GM19468 (cell line): Measurements from ENCODE around the gene HOXB7.

Experiments used
- ATAC-seq: cut with Tn5 transposase; IDR thresholded peaks from one replicate; pipeline ENCODE4 v1.9.1; 2021; ENCODE audit warnings: mild to moderate bottlenecking, moderate library complexity, moderate number of reproducible peaks; ENCODE audit not compliant: unreplicated experiment; ENCODE audit errors: extremely low read depth

The HOXB7 gene

GRCh38 chr17:48571024-48571818 lies 39.6 kb downstream of the HOXB7 start:
- ATAC-seq: no peak

- ATAC-seq: no peak
These were observed 40.3 kb downstream of the HOXB7 start for GRCh38 chr17:48570325-48571023.

GRCh38 chr17:48569674-48570324 lies 41.0 kb downstream of the HOXB7 start:
- no peak for ATAC-seq

GRCh38 chr17:48569240-48569582 lies 41.6 kb downstream of the HOXB7 start:
- ATAC-seq: no peak

GRCh38 chr17:48568499-48569239 lies 42.1 kb downstream of the HOXB7 start:
- ATAC-seq: no peak

GRCh38 chr17:48567646-48568354 lies 43.0 kb downstream of the HOXB7 start:
- ATAC-seq: no peak

- ATAC-seq: no peak
These were observed 43.6 kb downstream of the HOXB7 start for GRCh38 chr17:48567209-48567608.

GRCh38 chr17:48566717-48567116 lies 44.1 kb downstream of the HOXB7 start:
- no peak for ATAC-seq

- ATAC-seq: no peak
These were observed 44.7 kb downstream of the HOXB7 start for GRCh38 chr17:48565925-48566710.

DNA sequence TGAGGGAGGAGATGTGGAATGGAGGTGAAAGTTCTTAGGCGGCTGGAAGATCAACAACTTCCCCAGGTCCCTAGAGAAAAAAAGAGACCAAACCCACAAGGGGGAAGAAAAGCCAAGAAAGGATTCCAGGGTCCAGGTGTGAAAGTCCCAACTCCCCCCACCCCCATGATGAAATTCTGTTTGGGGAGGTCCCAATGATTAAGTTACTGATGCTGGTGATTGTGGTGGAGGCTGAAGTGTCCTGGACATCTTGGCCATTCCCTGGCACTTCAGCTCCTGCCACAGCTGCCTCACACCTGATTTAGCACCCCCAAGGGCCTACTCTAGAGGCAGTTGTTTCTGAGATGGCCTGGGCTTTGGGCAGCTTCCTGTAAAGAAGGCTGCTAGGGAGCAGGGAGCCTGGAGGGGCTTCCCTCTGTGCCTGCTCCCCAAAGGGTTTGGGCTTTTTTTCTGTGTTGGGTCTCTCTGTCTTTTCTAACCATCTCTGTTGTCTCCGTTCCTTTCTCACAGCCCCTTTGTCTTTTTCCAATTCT lies 45.7 kb downstream of the HOXB7 start:
- no peak for ATAC-seq

- no peak for ATAC-seq
These were observed 46.4 kb downstream of the HOXB7 start for GRCh38 chr17:48564188-48565021.

DNA sequence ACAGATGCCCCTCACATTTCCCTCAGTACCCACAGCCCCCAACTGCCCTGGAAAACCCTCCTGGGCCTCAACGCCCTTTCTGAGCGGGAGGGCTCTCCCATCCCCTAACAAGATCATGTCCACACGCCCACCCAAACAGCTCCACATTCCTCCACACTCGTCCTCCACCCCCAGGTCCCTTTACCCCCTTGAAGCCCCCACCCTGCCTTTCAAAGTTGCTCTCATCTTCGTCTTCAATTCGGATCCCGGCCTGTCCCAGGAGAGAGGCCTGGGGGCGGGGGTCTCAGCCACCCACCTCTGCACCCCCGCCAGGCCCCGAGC lies 47.0 kb downstream of the HOXB7 start:
- ATAC-seq: no peak

GRCh38 chr17:48563385-48563838 lies 47.4 kb downstream of the HOXB7 start:
- ATAC-seq: no peak

GRCh38 chr17:48562934-48563333 lies 47.9 kb downstream of the HOXB7 start:
- no peak for ATAC-seq

- ATAC-seq: no peak
These were observed 48.7 kb downstream of the HOXB7 start for GRCh38 chr17:48561884-48562810.

- no peak for ATAC-seq
These were observed 50.7 kb downstream of the HOXB7 start for GRCh38 chr17:48559840-48560817.
